ENCODE data around the gene LAMB4. TPM values are rescaled to one million over a fixed set of nuclear protein-coding genes. Genes with fewer than 3 reads are reported as not detected.

The LAMB4 gene
- total RNA-seq, 4 donors from 2014 or later = 0.04 to 0.33 TPM; not detected in 2

DNA sequence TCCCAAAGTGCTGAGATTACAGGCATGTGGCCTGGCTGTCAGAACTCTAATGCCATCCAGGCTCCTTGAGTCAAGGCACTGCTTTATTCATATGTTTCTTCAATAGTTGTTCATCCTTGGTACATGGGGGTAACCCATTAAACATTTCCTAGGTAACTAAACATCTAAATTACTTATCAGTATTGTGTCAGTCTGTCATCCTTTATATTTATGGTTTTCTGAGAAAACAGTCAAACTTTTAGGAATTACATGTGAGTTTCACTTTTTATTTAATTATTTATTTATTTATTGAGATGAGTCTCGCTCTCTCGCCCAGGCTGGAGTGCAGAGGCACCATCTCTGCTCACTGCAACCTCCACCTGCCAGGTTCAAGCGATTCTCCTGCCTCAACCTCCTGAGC, 81.7 kb downstream of the LAMB4 start:
- Histone ChIP-seq H3K27me3 (no peaks in the 10 kb centered on the region), H3K9me3 (no peaks in the 10 kb centered on the region), H3K4me1 (no peaks in the 10 kb centered on the region), H3K4me3 (no peak overlapping the region), H3K36me3 (no peaks in the 10 kb centered on the region), H3K27ac (no peak overlapping the region)
- in situ Hi-C loops (cut with MboI; ENCODE audit: low sequenced_read_pairs in 4 of 4) (no loop called here), intact Hi-C loops (cut with DNase I; ENCODE audit: low total_unique reads) (no loop called here)
- TF ChIP-seq POLR2A (IDR thresholded peaks at IDR 0.05) (no peak), CTCF (IDR thresholded peaks at IDR 0.05 in 4 of 5, conservative IDR thresholded peaks at IDR 0.05 in 1 of 5) (no peak)
- ATAC-seq (no peak), DNase-seq (no peak)

DNA sequence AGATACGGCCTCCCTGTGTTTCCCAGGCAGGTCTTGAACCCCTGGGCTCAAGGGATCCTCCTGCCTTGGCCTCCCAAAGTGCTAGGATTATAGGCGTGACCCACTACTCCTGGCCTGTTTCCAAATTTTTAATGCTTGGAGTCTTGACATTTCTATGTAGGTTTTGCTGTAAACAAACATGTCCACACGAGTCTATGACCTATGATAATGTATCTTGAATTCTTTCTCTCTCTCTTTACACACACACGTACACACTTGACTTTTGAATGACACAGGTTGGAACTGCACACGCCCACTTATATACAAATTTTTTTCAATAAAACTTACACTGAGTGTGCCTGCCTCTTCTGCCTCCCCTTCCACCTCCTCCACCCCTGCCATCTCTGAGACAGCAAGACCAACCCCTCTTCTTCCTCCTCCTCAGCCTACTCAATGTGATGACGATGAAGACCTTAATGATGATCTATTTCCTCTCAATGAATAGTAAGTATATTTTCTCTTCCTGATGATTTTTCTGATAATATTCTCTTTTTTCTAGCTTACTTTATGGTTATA, 83.1 kb downstream of the LAMB4 start:
- DNase-seq (no peak), ATAC-seq (no peak)
- intact Hi-C loops (cut with DNase I; ENCODE audit: low total_unique reads) = no loop called here
- in situ Hi-C loops (cut with MboI; ENCODE audit: low sequenced_read_pairs in 4 of 4) = no loop called here
- H3K9me3 ChIP-seq = no peaks in the 10 kb centered on the region
- no peak overlapping the region for H3K27ac ChIP-seq
- H3K4me1 ChIP-seq = no peaks in the 10 kb centered on the region
- no peaks in the 10 kb centered on the region for H3K27me3 ChIP-seq
- no peak overlapping the region for H3K4me3 ChIP-seq
- TF ChIP-seq POLR2A (IDR thresholded peaks at IDR 0.05) (no peak), CTCF (IDR thresholded peaks at IDR 0.05 in 4 of 5, conservative IDR thresholded peaks at IDR 0.05 in 1 of 5) (no peak)
- no peaks in the 10 kb centered on the region for H3K36me3 ChIP-seq

DNA sequence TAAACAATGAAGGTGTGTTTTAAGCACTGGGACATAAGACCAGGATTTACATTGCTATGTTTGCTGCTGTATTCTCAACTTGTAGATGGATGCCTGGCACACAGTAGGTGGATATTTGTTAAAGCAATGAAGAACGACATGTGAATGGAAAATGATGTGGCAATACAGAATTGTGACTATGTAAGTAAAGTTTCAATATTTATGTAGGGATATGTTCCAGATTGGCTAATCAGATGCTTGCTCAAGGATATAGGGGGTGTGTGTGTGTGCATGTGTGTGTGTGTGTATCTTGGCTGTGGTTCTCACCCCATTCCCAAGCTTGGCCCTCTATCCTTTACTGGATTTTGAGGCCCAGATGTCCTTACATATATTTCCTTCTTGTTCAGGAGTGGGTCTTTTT, 84.5 kb downstream of the LAMB4 start:
- no peaks in the 10 kb centered on the region for H3K9me3 ChIP-seq
- H3K4me1 ChIP-seq = no peaks in the 10 kb centered on the region
- intact Hi-C loops (cut with DNase I; ENCODE audit: low total_unique reads) (no loop called here), in situ Hi-C loops (cut with MboI; ENCODE audit: low sequenced_read_pairs in 4 of 4) (no loop called here)
- DNase-seq (no peak), ATAC-seq (no peak)
- no peak overlapping the region for H3K4me3 ChIP-seq
- no peaks in the 10 kb centered on the region for H3K27me3 ChIP-seq
- H3K36me3 ChIP-seq = no peaks in the 10 kb centered on the region
- TF ChIP-seq POLR2A (IDR thresholded peaks at IDR 0.05) (no peak), CTCF (IDR thresholded peaks at IDR 0.05 in 4 of 5, conservative IDR thresholded peaks at IDR 0.05 in 1 of 5) (no peak)
- H3K27ac ChIP-seq = no peak overlapping the region

GRCh38 chr7:108045154-108045553, 85.0 kb downstream of the LAMB4 start:
- Histone ChIP-seq H3K4me1 (no peaks in the 10 kb centered on the region), H3K36me3 (no peaks in the 10 kb centered on the region), H3K27ac (no peak overlapping the region), H3K27me3 (no peaks in the 10 kb centered on the region), H3K9me3 (no peaks in the 10 kb centered on the region), H3K4me3 (no peak overlapping the region)
- TF ChIP-seq POLR2A (IDR thresholded peaks at IDR 0.05) (no peak), CTCF (IDR thresholded peaks at IDR 0.05 in 4 of 5, conservative IDR thresholded peaks at IDR 0.05 in 1 of 5) (no peak)
- DNase-seq (no peak), ATAC-seq (no peak)
- in situ Hi-C loops (cut with MboI; ENCODE audit: low sequenced_read_pairs in 4 of 4) (no loop called here), intact Hi-C loops (cut with DNase I; ENCODE audit: low total_unique reads) (no loop called here)

GRCh38 chr7:108044345-108044744, 85.8 kb downstream of the LAMB4 start:
- ATAC-seq (no peak), DNase-seq (no peak)
- in situ Hi-C loops (cut with MboI; ENCODE audit: low sequenced_read_pairs in 4 of 4) (no loop called here), intact Hi-C loops (cut with DNase I; ENCODE audit: low total_unique reads) (no loop called here)
- Histone ChIP-seq H3K4me1 (no peaks in the 10 kb centered on the region), H3K36me3 (no peaks in the 10 kb centered on the region), H3K27me3 (no peaks in the 10 kb centered on the region), H3K4me3 (no peak overlapping the region), H3K27ac (no peak overlapping the region), H3K9me3 (no peaks in the 10 kb centered on the region)
- TF ChIP-seq CTCF (IDR thresholded peaks at IDR 0.05 in 4 of 5, conservative IDR thresholded peaks at IDR 0.05 in 1 of 5) = no peak
- TF ChIP-seq POLR2A (IDR thresholded peaks at IDR 0.05) = no peak
